Measurements from ENCODE around the gene AQP6.

The AQP6 gene

GRCh38 chr12:49942921-49943624, 29.7 kb upstream of the AQP6 start:
- DNase-seq (ENCODE audit: low spot score), result no peak

DNA sequence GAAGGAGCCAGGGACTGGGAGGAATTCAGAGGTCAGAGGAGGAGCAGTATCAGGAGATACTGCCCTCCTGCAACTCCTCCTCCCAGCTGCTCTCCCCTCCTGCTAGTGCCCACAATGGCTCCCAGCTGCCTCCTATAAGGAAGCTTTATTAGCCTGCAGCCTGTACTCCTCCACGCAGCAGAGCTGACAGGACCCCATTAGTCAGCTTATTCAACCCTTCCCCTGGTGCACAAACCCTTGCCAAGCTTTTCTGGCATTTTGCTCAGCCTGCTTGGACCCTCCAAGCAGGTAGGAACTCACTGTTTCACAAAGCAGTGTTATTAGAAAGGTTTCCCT, 29.2 kb upstream of the AQP6 start:
- no peak for DNase-seq (ENCODE audit: low spot score)

- no peak for DNase-seq (ENCODE audit: low spot score)
Observed at GRCh38 chr12:49944046-49944445, 28.7 kb upstream of the AQP6 start.

DNA sequence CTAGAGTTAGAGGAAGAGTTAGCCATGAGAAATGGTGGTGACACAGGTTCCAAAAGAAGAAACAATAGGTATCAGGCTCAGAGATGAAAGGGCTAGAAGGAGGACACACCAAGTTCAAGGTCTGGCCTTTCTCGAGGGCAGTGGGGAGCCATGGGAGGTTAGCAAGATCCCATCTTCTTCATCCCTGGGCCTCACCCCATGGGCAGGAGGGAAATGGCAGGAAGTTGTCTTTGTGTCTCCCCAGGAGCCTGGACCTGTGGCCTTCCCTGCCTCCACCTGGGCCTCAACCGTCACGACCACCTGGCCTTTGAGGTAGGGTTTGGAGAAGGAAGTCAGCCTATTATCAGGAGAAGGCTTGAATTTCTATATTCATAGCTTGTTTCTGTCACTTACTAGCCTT, 28.0 kb upstream of the AQP6 start:
- no peak for DNase-seq (ENCODE audit: low spot score)

GRCh38 chr12:49945394-49946080, 27.2 kb upstream of the AQP6 start:
- peak; percentile 83 for DNase-seq (ENCODE audit: low spot score)

DNA sequence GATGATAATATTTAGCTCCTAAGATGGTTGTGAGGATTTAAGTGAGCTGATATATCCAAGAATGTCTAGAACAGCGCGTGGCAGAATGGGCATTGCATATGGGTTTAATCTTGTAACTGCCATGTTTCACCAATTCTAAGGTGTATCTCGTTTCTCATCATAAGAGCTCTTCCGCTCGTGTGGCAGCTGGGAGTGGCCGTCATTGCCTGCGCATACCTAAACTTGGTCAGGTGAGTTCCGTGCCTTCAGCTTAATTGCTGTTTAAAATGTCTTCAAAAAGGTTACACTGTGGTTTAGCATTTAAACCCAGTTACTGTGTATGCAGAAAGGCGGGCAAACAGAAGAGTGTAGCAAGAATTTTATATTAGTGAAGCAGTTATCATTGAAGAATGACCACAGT, 26.7 kb upstream of the AQP6 start:
- no peak for DNase-seq (ENCODE audit: low spot score)

- no peak for DNase-seq (ENCODE audit: low spot score)
Observed at GRCh38 chr12:49946497-49946896, 26.2 kb upstream of the AQP6 start.

DNA sequence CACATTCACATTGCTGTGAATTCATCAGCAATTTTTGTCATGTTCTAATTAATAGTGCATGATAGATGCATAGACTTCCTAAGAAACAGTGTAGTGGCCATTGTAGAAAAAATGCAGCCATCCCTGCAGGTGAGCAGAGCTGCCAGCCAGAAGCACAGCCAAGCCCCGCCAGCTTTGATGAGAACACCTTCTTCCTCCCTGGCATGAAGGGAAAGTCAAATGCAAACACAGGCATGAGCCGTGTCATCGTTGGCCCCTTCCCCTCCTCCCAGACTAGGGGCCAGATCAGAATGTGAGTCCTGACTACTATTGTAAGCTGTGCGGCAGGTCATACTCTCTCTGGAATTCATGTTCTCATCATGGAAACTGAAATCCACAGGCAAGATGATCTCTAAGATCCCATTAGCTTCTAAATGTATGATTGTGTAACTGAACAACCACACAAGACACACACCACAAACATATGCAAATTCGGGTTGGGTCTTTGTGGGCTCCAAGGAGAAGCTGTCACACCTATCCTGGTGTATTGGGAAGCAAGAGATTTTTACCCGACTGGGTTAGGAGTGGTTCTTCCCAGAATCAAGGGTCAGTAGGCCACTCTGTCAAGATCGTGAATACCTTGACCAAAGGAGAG, 25.0 kb upstream of the AQP6 start:
- no peak for DNase-seq (ENCODE audit: low spot score)

GRCh38 chr12:49948866-49949845, 23.6 kb upstream of the AQP6 start:
- no peak for DNase-seq (ENCODE audit: low spot score)

DNA sequence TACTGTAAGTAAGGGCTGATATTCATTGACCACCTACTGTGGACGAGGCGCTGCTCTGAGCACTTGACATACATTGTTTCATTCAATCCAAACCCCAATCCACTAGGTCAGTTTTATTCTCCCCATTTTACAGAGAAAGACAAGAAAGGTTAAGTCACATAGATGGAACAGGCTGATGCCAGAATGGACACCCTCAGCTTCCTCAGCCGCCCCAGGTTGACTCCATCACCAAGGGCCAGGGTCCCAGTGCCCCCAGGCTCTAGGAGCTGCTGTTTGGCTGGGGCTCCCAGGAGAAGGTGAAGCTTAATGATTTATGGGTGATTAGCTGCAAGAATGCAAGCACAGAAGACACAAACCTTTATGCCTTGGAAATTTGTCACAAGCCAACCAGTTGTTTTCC, 22.9 kb upstream of the AQP6 start:
- no peak for DNase-seq (ENCODE audit: low spot score)

- DNase-seq (ENCODE audit: low spot score), result no peak
Observed at GRCh38 chr12:49950273-49951251, 22.2 kb upstream of the AQP6 start, which contains the start of gene AQP2. AQP2 (plus strand) TSS chr12:49950737; CDS start chr12:49950831, 94 bp downstream.

DNA sequence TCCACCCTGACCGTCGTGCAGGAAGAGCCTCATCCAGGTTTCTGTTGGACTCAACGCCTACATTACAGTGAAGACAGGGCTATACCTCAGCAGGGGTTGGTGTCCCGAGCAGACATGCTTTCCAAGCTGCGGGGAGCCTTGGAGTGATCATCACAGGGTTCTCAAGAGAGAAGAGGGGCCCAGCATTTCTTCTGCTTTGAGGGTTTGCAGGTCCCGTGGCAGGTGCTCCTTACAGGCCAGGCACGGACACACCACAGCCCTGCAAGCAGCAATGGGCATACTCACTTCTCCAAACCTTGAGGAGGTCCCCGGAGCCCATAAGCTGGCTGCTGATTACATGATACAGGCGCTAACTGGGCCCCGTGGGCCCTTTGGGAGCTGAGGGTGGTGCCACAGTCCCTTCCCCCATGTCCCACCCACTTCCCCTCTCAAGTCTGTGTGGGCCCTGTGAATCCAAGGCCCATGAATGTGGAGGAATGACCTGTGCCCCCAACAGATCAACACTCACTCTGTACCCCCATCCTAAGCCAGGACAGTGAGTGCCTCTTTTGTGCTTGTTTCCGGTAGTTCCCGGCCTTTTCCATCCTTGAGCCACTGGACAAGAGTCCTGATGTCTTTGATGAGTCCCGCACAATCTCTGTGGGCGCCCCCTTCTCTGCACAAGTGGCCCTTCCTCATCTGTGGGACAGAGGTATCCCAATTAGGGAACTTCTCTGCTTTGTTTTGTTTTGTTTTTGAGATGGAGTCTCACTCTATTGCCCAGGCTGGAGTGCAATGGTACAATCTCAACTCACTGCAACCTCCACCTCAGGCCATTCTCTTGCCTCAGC, 21.1 kb upstream of the AQP6 start:
- no peak for DNase-seq (ENCODE audit: low spot score)

GRCh38 chr12:49952391-49953055, 20.2 kb upstream of the AQP6 start:
- no peak for DNase-seq (ENCODE audit: low spot score)

DNA sequence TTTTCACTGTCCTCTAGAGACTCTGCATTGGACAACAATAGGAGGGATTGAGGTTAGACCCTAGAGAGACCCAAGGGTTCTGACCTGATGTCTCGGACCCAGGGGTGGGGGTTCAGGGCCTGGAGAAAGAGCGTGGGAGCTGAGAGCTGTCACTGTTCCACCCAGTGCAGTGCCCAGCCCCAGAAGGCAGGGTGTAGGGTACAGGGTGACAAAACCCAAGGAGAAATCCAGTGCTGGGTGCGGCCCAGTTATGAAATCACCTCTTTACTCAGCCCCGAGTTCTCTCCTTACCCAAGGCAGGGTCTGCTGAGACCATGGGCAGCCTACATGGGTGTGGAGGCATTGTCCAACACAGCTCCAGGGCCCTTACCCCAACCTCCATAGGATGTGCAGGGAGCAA, 19.6 kb upstream of the AQP6 start:
- no peak for DNase-seq (ENCODE audit: low spot score)

GRCh38 chr12:49953961-49954846, 18.5 kb upstream of the AQP6 start:
- no peak for DNase-seq (ENCODE audit: low spot score)

DNA sequence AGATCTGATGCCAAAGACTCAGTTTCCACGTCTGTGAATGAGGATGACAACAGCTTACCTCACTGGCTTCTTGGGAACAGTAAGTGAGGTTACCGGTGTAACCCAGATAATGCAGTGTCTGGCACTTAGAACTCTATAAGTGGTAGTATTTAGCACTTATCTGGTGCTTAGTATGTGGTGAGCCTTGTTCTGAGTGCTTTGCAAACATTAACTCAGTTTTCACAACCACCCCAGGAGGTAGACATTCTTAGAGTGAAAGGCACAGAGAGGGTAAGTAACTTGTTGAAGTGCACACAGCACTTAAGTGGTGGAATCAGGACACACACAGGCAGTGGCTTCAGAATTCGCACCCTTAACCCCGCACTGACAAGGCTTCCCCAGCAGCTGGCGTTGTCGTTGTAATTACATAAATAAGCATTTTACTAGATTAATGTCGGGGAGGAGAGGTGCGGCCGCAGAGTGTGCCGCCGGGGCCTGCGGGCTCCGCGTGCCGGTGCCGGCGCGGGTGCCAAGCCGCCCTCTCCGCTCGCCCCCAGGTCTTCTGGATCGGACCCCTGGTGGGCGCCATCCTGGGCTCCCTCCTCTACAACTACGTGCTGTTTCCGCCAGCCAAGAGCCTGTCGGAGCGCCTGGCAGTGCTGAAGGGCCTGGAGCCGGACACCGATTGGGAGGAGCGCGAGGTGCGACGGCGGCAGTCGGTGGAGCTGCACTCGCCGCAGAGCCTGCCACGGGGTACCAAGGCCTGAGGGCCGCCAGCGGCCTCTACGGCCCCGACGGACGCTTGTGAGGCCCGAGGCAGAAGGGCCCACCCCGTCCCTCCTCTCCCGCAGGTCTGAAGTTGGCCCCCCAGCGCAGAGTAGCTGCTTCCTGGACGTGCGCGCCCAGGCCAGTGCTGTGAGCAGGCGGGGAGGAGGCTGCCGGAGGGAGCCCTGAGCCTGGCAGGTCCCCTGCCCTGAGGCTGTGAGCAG, 17.6 kb upstream of the AQP6 start:
- DNase-seq (ENCODE audit: low spot score), result no peak

Measured in germinal center (tissue), 1 donor.